NCI-H2029 treated with DMSO at 0.1 percent for 48 hours (cell line): Measurements from ENCODE around the gene SLC16A6.
"Not testable (repeated sequence)": the region's sequence is repeated elsewhere in the genome, so short reads cannot be mapped to it uniquely, and the experiment has no call there.

Experiments
- DNase-seq: peaks from one replicate; lab custom pipeline; 2025; lab: John Stamatoyannopoulos, UW

Gene SLC16A6

GRCh38 chr17:68219429-68219828, 71.5 kb downstream of the SLC16A6 start:
- DNase-seq: not testable (repeated sequence)
